ENCODE measurements around the gene SYNM.

GRCh38 chr15:99170476-99171065, 65.7 kb downstream of the SYNM start:
- TF ChIP-seq, protein P1, sequence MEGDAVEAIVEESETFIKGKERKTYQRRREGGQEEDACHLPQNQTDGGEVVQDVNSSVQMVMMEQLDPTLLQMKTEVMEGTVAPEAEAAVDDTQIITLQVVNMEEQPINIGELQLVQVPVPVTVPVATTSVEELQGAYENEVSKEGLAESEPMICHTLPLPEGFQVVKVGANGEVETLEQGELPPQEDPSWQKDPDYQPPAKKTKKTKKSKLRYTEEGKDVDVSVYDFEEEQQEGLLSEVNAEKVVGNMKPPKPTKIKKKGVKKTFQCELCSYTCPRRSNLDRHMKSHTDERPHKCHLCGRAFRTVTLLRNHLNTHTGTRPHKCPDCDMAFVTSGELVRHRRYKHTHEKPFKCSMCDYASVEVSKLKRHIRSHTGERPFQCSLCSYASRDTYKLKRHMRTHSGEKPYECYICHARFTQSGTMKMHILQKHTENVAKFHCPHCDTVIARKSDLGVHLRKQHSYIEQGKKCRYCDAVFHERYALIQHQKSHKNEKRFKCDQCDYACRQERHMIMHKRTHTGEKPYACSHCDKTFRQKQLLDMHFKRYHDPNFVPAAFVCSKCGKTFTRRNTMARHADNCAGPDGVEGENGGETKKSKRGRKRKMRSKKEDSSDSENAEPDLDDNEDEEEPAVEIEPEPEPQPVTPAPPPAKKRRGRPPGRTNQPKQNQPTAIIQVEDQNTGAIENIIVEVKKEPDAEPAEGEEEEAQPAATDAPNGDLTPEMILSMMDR (IDR thresholded peaks at IDR 0.05 in 2 of 3, conservative IDR thresholded peaks at IDR 0.05 in 1 of 3; ENCODE audit: borderline replicate concordance in 1 of 3, insufficient read depth in 1 of 3, low read depth in 2 of 3, low read length in 2 of 3) = no peak
- TF ChIP-seq POLR2AphosphoS5 (IDR thresholded peaks at IDR 0.05; ENCODE audit: low read depth, low read length) = no peak
- no peak for TF ChIP-seq SRF (IDR thresholded peaks at IDR 0.05; ENCODE audit: low read depth)
- no peak for TF ChIP-seq CEBPB (IDR thresholded peaks at IDR 0.05; ENCODE audit: low read depth)
- TF ChIP-seq POLR2A (IDR thresholded peaks at IDR 0.05; ENCODE audit: borderline replicate concordance, extremely low read depth, insufficient read depth, insufficient read length) = no peak

All from HCT116 (cell line).